HPDE6-E6E7 (cell line): ENCODE results near the gene PAX6.

Experiments used
- DNase-seq: peaks from one replicate; pipeline ENCODE4 v3.0.0; 2011; ENCODE audit warnings: missing footprints; ENCODE audit errors: extremely low spot score

The PAX6 gene

DNA sequence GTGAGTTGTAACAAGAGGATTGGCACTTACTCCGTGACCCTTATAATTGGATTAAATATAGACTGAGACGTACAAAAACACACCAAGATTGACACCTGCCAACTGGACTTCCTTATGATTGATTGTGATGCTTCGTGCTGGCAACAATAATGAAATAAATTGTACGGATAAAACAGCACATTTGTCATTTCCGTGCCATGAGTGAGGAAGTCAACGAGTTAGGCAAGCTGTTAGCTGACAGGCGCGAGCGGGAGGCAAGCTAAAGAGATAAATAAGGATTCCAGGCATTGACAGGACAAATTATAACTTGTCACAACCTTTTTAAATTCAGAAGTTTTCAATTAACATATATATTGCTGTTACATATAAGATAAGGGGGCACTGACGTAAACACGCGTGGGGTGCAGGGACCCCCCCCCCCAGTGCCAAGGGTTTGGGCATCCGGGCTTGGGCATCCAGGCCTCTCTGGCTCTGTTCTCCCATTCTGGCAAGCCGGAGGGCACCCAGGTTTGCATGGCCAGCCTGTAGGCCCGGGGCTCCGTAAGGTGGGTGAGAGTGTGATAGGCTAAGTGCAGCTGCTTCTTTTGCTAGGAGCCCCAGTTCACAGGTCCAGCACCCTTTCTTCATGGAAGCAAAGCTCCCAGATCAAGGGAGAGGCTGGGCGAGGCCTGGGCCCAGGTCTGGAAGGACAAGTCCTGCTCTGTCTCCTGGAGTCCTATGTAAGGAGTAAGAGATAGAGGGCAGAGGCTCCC lies 11.2 kb upstream of the PAX6 start:
- no peak for DNase-seq

DNA sequence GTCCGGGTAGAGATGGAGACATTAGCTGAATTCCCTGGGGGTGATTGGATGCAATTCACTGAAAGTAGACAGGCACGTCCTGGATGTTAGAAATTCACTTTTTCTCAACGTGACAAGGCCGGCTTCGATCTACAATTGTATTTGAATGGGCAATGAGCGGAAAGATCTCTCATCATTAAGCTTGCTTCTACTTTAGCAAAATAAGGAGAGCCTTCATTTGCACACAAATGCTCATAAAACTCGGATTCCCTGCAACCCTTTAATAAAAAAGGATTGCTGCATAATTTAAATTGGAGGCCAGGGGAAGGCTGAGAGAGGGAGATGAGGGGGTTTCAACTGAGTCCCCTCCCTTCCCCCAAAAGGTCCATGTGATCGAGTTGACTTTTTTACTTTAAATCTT lies 10.6 kb upstream of the PAX6 start:
- no peak for DNase-seq

DNA sequence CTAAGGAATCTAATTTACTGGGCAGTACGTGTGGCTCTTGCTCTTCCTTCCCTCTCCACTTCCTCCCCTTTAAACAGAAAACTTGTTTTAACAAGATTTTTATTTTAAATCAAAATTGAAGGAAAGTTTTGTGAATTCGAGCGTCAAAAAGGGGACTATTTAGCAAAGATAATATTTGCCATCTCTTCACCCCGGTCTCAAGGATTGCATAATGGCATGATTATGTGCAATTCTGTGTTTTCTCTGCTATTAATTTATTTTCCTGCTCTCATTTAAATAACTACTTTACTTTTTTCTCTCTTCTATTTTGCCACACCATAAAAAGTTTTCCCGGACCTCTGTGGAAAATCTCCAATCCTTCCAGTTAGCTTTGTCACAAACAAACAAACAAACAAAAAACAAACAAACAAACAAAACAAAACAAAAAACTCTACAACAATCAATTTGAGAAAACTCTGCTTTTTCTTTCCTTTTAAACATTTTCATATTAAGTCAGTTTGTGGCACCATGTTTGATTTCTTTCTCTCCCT lies 10.2 kb upstream of the PAX6 start:
- no peak for DNase-seq

DNA sequence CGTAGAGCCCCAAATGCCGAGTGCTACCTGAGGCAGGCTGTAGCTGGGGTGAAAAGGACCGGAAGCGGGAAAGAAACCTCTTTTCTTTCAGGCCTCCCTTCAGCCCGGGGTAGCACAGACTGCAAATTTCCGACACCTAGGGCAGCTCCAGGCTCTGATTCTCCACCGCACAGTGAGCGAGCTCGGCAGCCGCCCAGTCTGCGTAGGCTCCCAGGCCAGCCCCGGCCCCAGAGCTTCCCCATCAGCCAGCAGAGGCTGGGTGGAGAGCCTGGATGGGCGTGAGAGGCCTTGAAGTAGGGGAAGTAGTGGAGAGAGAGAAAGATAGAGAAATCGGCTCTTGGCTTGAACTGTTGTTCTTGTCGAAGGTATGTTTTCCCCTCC lies 9.3 kb upstream of the PAX6 start:
- DNase-seq = no peak

DNA sequence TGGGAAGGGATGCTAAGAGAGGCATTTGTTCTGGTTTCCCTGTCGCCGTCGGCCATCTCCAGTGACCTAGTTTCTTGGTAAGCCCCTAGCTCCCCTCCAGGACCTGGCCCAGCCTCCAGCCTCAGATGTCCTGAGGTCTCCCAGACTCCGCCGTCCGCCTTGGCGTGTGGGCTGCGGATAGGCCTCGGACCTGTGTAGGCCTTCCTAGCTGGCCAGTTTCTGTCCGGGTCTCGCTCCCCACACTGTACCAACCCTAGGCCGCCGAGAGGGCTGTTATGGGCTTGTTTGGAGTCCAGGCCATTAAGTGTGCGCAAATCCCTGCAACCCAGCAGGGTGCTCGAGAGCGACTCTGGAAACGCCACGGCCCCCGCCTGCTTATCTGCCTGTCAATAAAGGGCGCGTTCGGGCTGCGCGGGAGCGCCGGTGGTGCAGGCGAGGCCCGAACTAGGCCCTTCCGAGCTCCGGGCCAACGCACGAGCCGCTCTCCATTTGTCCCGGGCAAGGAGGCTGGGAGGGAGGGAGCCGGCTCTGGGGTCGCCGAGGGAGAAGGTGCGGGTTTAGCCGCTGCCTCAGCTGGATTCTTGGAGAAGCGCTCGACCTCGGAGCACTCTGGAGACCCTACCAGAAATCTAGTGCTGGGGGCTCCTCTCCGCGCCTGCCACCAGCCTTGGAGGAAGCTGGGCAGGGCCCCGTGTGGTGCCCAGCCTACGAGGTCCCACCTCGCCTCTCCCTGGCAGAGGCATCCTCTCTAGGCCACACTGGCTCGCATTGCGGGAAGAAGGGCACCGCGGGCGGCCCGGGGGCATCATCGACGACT lies 8.7 kb upstream of the PAX6 start:
- no peak for DNase-seq

DNA sequence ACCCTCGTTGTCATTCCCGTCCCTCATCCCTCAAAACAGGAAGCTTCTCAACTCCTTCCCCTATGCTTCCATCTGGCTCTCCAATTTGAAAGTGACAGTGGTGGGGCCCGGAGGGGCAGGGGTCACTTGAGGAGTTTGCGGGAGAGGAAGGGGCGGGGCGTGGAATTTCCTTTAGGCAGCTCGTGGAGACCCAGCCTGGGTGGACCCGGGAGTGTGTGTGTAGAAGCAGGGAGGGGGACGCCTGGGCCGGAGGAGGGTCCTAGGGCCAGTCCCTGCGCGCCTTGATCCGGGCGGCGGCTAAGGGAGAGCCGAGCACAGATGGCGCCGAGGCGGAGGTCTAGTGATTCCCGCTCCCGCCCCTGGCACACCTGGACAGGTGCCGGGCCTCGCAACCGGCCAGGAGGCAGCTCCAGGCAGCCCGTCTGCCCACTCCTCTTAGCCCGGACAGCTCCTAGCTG lies 7.8 kb upstream of the PAX6 start:
- DNase-seq = no peak

DNA sequence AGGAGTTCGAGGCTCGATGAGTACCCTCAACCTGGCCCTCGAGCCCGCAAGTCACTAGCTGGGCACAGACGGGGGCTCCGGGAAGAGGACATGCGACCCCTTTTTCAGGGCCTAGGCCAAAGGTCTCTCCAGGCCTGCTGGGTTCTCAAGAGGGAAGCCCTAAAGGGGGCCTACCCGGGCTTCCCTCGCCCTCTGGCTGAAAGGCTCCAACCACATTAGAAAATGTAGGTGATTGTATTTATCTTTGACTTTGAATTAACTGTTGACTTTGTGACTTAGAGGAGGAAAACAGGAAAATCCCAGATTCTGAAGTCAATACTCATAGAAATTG lies 7.3 kb upstream of the PAX6 start:
- DNase-seq = no peak

DNA sequence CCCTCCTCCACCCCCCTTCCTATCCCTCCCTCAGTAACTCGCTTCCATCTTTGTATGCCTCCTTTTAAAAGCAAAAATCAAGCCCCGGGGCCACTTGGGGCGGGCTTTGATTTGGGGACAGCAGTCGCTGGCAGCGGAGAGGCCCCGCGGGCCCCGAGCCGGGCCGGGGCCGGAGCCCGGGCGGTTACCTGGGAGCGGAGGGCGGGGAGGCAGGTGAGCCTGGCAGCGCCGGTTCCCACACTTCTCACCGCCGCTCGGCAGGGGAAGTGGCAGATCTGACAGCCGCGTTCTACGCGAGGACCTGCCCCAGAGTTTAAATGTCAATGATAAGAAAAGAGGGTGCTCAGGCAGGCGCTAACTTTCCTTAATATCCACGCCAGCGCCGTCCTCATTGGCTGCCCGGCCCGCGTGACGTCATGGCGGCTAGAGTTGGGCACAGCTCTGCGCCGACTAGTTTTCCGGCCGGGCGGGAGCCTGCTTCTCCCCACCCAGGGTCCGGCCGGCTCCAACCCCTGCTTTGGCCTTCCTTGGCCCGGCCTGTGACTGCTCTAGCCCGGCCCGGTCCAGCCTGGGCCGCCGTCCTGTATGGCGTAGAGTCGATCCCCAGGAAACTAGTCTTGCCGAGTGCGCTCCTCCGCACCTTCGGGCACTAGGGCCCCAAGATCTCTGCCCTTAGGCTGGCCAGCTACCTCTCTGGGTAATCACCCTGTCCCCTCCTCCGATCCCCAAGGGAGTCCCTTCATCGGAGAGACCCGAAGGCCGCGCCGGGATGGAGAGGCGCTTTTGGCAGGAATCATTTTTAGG lies 6.7 kb upstream of the PAX6 start:
- no peak for DNase-seq

DNA sequence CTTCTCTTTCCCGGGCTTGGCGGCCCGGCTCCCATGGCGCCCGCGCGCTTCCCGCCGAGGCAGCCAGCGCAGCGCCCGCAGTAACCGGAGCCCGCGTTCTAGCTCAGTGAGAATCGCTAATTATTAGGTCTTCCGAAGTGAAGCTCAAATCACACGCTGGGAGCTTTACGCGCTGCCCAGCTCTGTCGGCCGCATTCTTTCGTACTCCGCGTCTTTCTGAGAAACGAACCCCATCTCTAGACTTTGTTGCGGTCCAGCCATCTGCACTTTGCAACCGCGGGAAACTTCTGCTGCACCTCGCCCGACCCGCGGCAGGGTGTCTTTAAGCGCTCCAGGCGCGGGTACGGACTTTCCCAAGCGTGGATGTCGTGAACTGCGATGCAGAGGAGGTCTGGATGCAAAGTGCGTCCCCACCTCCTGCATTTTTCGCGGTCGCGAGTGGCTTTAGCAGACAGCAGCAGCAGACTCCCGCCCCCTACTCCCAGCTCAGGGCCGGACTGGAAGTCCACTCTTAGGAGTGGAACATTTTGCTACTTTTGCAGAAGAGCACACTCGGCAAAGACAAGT lies 6.0 kb upstream of the PAX6 start:
- no peak for DNase-seq

DNA sequence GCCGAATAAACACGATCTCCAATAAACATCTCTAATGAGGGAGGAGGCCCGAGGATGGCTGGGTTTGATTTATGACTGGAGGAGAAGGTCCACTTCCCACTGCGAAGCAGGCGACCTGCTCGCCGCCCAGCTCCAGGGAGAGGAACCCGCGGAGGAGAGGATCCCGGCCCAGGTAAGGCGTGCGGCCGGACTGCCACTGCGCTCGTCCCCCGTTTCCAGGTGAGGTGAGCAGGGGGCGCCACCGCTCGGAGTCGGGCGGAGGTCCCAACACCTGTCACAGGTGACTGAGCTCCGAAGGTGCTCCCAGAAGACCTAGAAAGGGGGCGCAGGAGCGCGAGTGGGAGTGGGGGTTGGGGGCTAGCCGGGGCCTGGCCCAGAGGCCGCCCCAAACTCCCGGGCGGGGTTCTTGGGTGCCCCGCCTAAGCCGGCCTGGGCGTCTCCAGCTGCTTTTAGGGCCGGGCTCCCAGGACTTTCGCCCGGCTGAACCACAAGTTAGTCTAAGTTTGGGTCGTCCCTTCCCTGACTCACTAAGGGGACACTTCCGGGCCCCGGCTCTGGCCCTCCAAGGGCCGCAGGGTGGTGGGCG lies 5.4 kb upstream of the PAX6 start:
- no peak for DNase-seq

DNA sequence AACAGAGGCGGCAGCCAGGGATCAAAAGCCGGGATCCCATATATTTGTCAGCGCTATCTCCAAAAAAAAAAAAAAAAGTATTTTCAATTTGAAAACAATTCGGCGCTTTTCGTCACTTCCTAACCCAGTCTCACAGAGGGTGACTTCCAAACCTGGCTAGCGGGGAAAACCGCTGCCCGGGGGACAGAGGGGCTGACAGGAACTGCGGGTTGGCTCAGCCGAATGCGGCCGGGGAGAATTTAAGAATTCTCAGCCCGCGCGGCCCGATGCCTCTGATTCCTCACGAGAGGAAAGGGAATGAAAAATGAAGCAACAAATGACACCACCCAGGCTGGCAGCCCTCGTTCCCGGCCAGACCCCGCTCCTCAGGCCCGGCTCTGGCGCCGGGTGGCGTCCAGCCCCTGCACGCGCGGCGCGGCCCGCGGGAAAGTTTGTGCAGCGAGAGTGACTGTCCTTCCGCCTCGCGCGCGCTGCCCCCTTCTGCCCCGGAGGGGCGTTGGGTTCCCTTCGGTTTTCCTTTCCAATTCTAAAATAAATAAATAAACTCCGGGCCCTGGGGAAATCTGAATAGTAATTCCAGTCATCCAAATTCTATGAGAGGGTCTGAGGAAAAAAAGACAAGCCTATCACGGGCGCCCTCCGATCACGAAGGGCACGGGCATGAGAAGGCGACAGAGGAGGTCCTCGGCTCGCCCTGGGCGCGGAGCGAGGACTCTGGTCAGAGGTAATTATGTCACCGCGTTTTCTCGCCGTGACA lies 4.8 kb upstream of the PAX6 start:
- DNase-seq = no peak

DNA sequence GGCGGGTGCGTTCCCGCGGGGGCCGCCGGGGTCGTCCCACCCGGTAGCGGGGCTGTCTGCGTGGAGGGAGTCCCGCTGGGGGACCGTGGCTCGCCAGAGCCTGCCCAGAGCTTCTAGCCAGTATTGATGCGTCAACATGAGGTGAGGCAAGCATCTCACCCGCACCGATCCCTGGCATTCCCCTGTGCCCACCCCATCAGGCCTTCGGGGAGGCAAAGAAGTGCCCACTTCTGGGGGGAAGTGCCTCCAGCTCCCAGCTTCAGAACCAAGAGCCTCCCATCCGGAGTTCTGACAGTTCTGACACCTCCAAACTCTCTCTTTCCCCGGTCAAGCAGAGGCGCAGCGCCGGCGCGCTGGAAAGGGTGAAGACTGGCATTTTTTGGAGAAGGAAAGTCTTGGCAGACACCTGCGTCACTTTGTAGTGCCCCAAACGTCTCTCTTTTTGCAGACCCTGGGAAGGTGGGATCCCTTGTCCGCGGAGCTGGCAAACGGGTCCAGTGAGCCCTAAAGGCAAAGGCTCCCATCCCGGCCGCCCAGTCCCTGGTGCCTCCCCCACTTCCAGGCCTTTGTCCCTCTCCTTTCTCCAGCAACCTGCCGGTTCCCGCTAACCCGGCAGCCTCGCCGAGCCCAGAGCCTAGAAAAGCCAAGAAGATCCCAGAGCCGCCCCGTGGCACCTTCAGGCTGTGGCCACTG lies 3.2 kb upstream of the PAX6 start:
- no peak for DNase-seq

DNA sequence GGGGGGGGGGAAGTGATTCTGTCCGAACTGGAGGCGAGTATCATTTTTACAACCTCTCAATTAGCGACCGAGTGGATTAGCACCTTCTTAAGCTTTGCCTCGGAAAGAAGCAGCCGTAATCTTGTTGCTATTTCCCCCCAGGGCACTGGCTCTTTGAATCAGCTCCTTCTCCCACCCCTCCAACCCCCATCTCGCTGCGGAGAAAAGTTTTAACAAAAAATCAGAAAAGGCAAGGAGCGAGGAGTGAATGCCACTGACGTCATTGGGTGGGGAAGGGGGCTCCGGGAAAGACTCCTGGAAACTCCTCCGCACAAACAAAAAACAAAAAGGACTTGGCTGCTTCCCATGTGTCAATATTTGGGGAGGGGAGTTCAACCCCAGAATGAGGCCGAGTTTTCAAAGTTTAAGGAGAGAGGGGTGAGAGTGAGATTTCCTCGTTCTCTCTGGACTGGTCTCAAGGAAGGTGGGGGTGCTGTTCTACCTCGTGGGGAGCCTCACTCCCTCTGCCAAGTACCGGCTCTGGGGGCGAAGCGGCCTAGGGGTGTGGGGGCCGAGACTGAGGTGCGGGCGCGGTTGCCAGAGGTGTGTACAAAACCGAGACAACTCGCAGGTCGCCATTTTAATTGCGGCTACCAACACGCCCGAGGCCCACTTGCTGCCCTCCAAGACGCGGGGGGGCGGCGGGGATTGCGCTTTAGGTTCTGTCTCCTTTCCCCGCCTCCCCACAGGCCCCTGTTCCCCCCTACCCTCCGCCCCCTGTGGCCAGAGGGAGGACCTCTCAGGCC lies 2.5 kb upstream of the PAX6 start:
- no peak for DNase-seq

DNA sequence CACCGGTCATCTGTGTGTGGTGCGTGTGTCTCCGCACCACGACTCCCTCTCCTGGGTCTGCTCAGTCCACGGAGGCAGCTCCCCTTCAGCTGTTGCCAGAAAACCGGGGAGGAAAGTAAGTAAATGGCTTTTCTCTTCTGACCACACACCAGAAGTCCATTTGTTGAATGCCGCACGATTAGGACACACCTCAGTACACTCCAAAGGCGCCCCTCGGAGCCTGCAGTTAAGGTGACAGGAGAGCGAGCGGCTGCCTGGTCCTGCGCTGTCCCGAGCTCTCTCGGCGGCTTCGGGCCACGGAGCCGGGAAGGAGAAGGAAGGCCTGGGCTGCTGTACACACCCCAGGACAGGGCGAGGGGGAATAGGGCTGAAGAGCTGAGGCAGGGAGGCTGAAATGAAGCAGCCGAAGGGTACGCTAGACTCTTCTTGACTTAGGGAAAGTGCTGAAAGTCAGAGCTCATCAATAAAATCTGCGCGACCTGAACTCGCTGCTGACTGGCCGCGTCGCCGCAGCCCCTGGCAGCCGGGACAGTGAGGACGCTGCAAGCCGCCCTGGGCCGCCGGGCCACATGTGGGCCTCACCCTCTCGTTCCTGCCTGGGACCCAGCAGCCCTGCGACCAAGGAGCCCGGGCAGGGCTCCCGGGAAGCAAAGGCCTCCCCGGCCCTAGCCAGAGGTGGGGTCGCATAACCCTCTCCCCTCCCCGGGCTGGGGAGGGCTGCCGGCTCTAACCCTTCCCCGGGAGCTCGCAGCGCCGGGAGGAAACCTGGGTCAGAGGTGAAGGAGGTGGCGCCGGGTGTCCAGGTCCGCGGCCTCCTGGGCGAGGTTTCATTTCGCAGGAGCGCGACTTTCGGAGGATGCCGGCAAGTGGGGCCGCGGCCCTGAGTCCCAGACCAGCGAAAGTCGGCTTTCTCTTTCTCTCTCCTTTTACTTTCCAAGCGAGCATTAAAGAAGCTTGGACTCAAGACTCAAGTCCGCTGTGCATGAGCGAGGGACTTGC lies 1.6 kb upstream of the PAX6 start:
- DNase-seq = no peak

DNA sequence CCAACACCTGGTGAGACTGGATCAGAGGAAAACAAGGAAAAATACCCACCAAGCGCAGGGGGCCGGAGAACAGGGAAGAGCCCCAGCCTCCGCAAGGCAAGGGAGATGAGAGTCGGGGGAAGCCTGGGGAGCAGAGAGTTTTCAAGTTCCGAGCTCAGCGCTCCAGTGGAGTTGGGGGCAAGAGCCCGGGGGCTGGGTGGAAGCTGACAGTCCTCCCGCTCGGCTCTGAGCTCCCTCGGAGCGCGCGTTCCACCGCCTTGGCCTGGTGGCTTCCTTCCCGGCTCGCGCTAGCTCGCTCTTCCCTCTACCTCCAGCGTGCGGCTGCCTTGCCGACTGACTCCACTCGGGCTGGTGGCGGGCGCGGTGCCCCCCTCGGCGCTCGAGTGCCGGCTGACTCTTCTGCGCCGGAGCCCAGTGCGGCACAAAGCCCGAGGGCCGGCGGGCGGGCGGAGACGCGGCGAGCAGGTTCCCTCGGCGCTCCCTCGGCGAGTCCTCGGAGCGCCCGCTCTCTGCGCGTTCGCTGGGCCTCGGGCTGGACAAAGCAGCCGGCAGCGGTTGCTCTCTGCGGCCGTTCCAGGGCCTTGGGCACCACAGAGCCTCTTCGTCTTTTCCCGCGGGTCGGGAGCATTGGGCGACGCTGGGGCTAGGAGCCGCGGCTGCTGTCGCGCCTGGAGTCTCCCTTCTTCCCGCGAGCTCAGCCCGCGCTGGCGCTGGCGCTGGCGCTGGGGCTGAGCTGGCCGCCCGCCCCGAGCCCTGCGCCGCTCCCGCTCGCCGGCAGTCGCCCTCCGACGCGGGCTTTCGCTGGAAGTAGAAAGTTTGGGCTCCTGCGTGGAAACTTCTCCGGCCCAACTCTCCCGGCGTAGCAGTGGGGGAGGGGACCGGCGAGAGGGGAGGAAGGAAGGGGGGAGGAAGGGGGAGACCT lies 1.0 kb downstream of the PAX6 start:
- peak; percentile 21 for DNase-seq

DNA sequence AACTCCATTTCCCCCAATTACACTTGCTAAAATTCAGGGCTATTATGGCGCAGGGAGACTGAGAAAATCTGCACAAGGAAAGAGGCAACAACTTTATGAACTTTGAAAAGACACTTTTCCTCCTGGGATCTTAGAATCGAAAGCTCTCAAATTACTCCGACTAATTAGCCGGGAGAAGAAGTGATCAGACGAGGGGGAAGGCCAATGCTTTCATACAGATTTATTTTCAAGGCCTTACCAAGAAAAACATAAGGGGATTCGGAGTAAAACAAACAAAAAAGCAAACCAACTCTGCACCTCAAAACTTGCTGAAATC lies 1.6 kb downstream of the PAX6 start:
- no peak for DNase-seq
